ENCODE data around the gene DIP2C. TPM values are rescaled to one million over a fixed set of nuclear protein-coding genes. Genes with fewer than 3 reads are reported as not detected.

The DIP2C gene
- total RNA-seq, 4 donors from 2014 or later, result 13.4 to 32.0 (median 18.4) TPM

- no peaks in the 10 kb centered on the region for H3K36me3 ChIP-seq
- H3K27me3 ChIP-seq, result no peaks in the 10 kb centered on the region
- peaks cover 0 to 6% (median 2%) of the 10 kb centered on the region in 4 donors for H3K4me1 ChIP-seq
- no peak for DNase-seq
- 50 to 61% methylated on average over 6 of the region's 6 CpGs for WGBS, 2 donors (ENCODE audit: low coverage in 1 of 2)
- in situ Hi-C loops (cut with MboI; ENCODE audit: low pct_ligation_motif_present in 1 of 4, low pct_unique_long_range_greater_than_20kb in 1 of 4, low sequenced_read_pairs in 3 of 4) (no loop called here), intact Hi-C loops (cut with DNase I; ENCODE audit: low total_unique reads) (no loop called here)
- TF ChIP-seq EP300 (IDR thresholded peaks at IDR 0.05; ENCODE audit: low read depth), result no peak
- no peak for TF ChIP-seq POLR2A (IDR thresholded peaks at IDR 0.05)
- TF ChIP-seq POLR2AphosphoS5 (IDR thresholded peaks at IDR 0.05), result no peak
- no peak for TF ChIP-seq CTCF (IDR thresholded peaks at IDR 0.05)
- H3K4me3 ChIP-seq, result no peak overlapping the region
- H3K27ac ChIP-seq, result peak overlapping the region; percentile 1 to 65 (median 46)
- H3K9me3 ChIP-seq, result no peaks in the 10 kb centered on the region
Observed at GRCh38 chr10:297567-297966, 391.9 kb downstream of the DIP2C start.

- H3K27me3 ChIP-seq, result no peaks in the 10 kb centered on the region
- no peak overlapping the region for H3K4me3 ChIP-seq
- no peaks in the 10 kb centered on the region for H3K36me3 ChIP-seq
- TF ChIP-seq CTCF (IDR thresholded peaks at IDR 0.05) (no peak), POLR2A (IDR thresholded peaks at IDR 0.05) (no peak), POLR2AphosphoS5 (IDR thresholded peaks at IDR 0.05) (no peak), EP300 (IDR thresholded peaks at IDR 0.05; ENCODE audit: low read depth) (no peak)
- intact Hi-C loops (cut with DNase I; ENCODE audit: low total_unique reads) (loop anchor here (5.0 kb wide), 1 partner anchor 939 kb away; no protein-coding TSS in a partner anchor), in situ Hi-C loops (cut with MboI; ENCODE audit: low pct_ligation_motif_present in 1 of 4, low pct_unique_long_range_greater_than_20kb in 1 of 4, low sequenced_read_pairs in 3 of 4) (no loop called here)
- H3K4me1 ChIP-seq, result peaks cover 0 to 6% (median 2%) of the 10 kb centered on the region in 4 donors
- H3K9me3 ChIP-seq, result no peaks in the 10 kb centered on the region
- no peak for DNase-seq
- H3K27ac ChIP-seq, result no peak overlapping the region
- 73 to 79% methylated on average over 4 of the region's 4 CpGs for WGBS, 2 donors (ENCODE audit: low coverage in 1 of 2)
Observed at GRCh38 chr10:293636-294035, 395.8 kb downstream of the DIP2C start.

GRCh38 chr10:290026-290725 lies 399.3 kb downstream of the DIP2C start:
- Histone ChIP-seq H3K4me1 (no peaks in the 10 kb centered on the region), H3K27ac (no peak overlapping the region), H3K4me3 (no peak overlapping the region), H3K27me3 (no peaks in the 10 kb centered on the region), H3K9me3 (no peaks in the 10 kb centered on the region), H3K36me3 (no peaks in the 10 kb centered on the region)
- 90 to 100% methylated on average over 4 to 17 of the region's 17 CpGs for WGBS, 2 donors (ENCODE audit: low coverage in 1 of 2)
- intact Hi-C loops (cut with DNase I; ENCODE audit: low total_unique reads), result loop anchor here (5.0 kb wide), 1 partner anchor 942 kb away; no protein-coding TSS in a partner anchor
- in situ Hi-C loops (cut with MboI; ENCODE audit: low pct_ligation_motif_present in 1 of 4, low pct_unique_long_range_greater_than_20kb in 1 of 4, low sequenced_read_pairs in 3 of 4), result no loop called here
- TF ChIP-seq POLR2A (IDR thresholded peaks at IDR 0.05), result no peak
- no peak for TF ChIP-seq EP300 (IDR thresholded peaks at IDR 0.05; ENCODE audit: low read depth)
- no peak for TF ChIP-seq CTCF (IDR thresholded peaks at IDR 0.05)
- TF ChIP-seq POLR2AphosphoS5 (IDR thresholded peaks at IDR 0.05), result no peak
- DNase-seq, result no peak

GRCh38 chr10:289581-289980 lies 399.9 kb downstream of the DIP2C start:
- no peak overlapping the region for H3K27ac ChIP-seq
- DNase-seq, result no peak
- TF ChIP-seq EP300 (IDR thresholded peaks at IDR 0.05; ENCODE audit: low read depth) (no peak), CTCF (IDR thresholded peaks at IDR 0.05) (no peak), POLR2AphosphoS5 (IDR thresholded peaks at IDR 0.05) (no peak), POLR2A (IDR thresholded peaks at IDR 0.05) (no peak)
- no peaks in the 10 kb centered on the region for H3K36me3 ChIP-seq
- no peaks in the 10 kb centered on the region for H3K27me3 ChIP-seq
- no peak overlapping the region for H3K4me3 ChIP-seq
- intact Hi-C loops (cut with DNase I; ENCODE audit: low total_unique reads), result no loop called here
- in situ Hi-C loops (cut with MboI; ENCODE audit: low pct_ligation_motif_present in 1 of 4, low pct_unique_long_range_greater_than_20kb in 1 of 4, low sequenced_read_pairs in 3 of 4), result no loop called here
- no peaks in the 10 kb centered on the region for H3K4me1 ChIP-seq
- WGBS, 2 donors (ENCODE audit: low coverage in 1 of 2), result 93% methylated on average over 9 of the region's 9 CpGs; no CpG with 5 or more reads in 1 of the 2 donors
- H3K9me3 ChIP-seq, result no peaks in the 10 kb centered on the region

Data from transverse colon (tissue), 4 donors.